ENCODE measurements around the gene MSH3. TPM values are rescaled to one million over a fixed set of nuclear protein-coding genes. Genes with fewer than 3 reads are reported as not detected.

The MSH3 gene
- total and polyA plus RNA-seq, 2 donors, result 4.8 to 13.3 TPM

DNA sequence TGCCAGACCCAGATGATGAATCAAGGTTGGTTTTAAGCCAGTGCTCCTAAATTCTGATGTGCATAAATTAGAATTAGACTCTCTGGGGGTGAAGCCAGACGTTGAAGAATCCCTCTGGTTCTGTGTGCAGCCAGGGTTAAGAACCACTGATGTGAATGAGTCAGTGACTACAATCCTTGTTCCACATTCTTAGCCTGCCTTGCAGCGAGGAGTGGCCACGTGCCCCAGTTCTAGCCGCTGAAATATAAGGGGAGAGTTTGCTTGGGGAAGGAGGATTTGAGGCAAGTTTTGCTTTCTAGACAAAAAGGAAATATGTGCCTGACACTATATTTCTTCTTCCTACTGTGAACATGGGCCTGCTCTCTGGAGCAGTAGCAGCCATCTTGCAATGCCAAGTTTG lies 34.2 kb upstream of the MSH3 start:
- no peaks in the 10 kb centered on the region for H3K4me1 ChIP-seq (ENCODE audit: control insufficient read depth in 2 of 2, insufficient read depth in 2 of 2, low read length in 2 of 2)
- DNase-seq (ENCODE audit: low read depth in 6 of 9, low spot score in 9 of 9), result no peak
- H3K4me3 ChIP-seq (ENCODE audit: low read length in 2 of 2), result no peak overlapping the region
- H3K27ac ChIP-seq (ENCODE audit: low read depth in 1 of 2, low read length in 1 of 2), result no peak overlapping the region
- 96% methylated on average over 4 of the region's 4 CpGs for WGBS
- H3K9me3 ChIP-seq (ENCODE audit: control insufficient read depth in 2 of 2, insufficient read depth in 1 of 2, low read length in 1 of 2), result no peaks in the 10 kb centered on the region
- peaks cover 0 to 8% of the 10 kb centered on the region in 2 donors for H3K36me3 ChIP-seq (ENCODE audit: control insufficient read depth in 2 of 2, insufficient read depth in 2 of 2, low read length in 1 of 2)
- no peaks in the 10 kb centered on the region for H3K27me3 ChIP-seq (ENCODE audit: control insufficient read depth in 2 of 2, insufficient read depth in 1 of 2, low read length in 1 of 2)

GRCh38 chr5:80622756-80623155 lies 31.7 kb upstream of the MSH3 start:
- no peaks in the 10 kb centered on the region for H3K9me3 ChIP-seq (ENCODE audit: control insufficient read depth in 2 of 2, insufficient read depth in 1 of 2, low read length in 1 of 2)
- no peaks in the 10 kb centered on the region for H3K27me3 ChIP-seq (ENCODE audit: control insufficient read depth in 2 of 2, insufficient read depth in 1 of 2, low read length in 1 of 2)
- WGBS, result 98% methylated on average over 2 of the region's 2 CpGs
- peaks cover 0 to 8% of the 10 kb centered on the region in 2 donors for H3K36me3 ChIP-seq (ENCODE audit: control insufficient read depth in 2 of 2, insufficient read depth in 2 of 2, low read length in 1 of 2)
- no peak overlapping the region for H3K27ac ChIP-seq (ENCODE audit: low read depth in 1 of 2, low read length in 1 of 2)
- no peak overlapping the region for H3K4me3 ChIP-seq (ENCODE audit: low read length in 2 of 2)
- no peaks in the 10 kb centered on the region for H3K4me1 ChIP-seq (ENCODE audit: control insufficient read depth in 2 of 2, insufficient read depth in 2 of 2, low read length in 2 of 2)
- DNase-seq (ENCODE audit: low read depth in 6 of 9, low spot score in 9 of 9), result no peak

DNA sequence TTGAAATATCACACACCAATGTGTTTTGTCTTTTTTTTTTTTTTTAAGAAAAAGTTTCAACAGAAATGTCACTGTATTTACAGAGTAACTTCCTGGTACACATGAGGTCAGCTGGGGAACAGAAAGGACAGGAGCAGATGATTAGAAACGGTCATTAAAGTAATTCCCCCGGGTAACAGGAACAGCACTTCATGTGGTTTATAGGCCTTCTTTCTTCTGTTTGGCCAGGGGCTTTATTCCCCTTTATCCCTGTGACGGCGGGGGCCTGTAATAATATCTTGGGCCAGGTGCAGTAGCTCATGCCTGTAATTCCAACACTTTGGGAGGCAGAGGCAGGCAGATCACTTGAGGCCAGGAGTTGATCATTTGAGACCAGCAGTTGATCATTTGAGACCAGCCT lies 30.5 kb upstream of the MSH3 start:
- H3K27ac ChIP-seq (ENCODE audit: low read depth in 1 of 2, low read length in 1 of 2), result no peak overlapping the region
- H3K4me3 ChIP-seq (ENCODE audit: low read length in 2 of 2), result no peak overlapping the region
- no peaks in the 10 kb centered on the region for H3K27me3 ChIP-seq (ENCODE audit: control insufficient read depth in 2 of 2, insufficient read depth in 1 of 2, low read length in 1 of 2)
- H3K9me3 ChIP-seq (ENCODE audit: control insufficient read depth in 2 of 2, insufficient read depth in 1 of 2, low read length in 1 of 2), result no peaks in the 10 kb centered on the region
- no peaks in the 10 kb centered on the region for H3K4me1 ChIP-seq (ENCODE audit: control insufficient read depth in 2 of 2, insufficient read depth in 2 of 2, low read length in 2 of 2)
- 91% methylated on average over 4 of the region's 4 CpGs for WGBS
- no peak for DNase-seq (ENCODE audit: low read depth in 6 of 9, low spot score in 9 of 9)
- peaks cover 0 to 8% of the 10 kb centered on the region in 2 donors for H3K36me3 ChIP-seq (ENCODE audit: control insufficient read depth in 2 of 2, insufficient read depth in 2 of 2, low read length in 1 of 2)

- H3K27me3 ChIP-seq (ENCODE audit: control insufficient read depth in 2 of 2, insufficient read depth in 1 of 2, low read length in 1 of 2), result no peaks in the 10 kb centered on the region
- WGBS, result 97% methylated on average over 5 of the region's 5 CpGs
- no peaks in the 10 kb centered on the region for H3K9me3 ChIP-seq (ENCODE audit: control insufficient read depth in 2 of 2, insufficient read depth in 1 of 2, low read length in 1 of 2)
- H3K36me3 ChIP-seq (ENCODE audit: control insufficient read depth in 2 of 2, insufficient read depth in 2 of 2, low read length in 1 of 2), result peaks cover 4 to 11% of the 10 kb centered on the region in 2 donors
- H3K4me3 ChIP-seq (ENCODE audit: low read length in 2 of 2), result no peak overlapping the region
- H3K4me1 ChIP-seq (ENCODE audit: control insufficient read depth in 2 of 2, insufficient read depth in 2 of 2, low read length in 2 of 2), result no peaks in the 10 kb centered on the region
- no peak overlapping the region for H3K27ac ChIP-seq (ENCODE audit: low read depth in 1 of 2, low read length in 1 of 2)
- no peak for DNase-seq (ENCODE audit: low read depth in 6 of 9, low spot score in 9 of 9)
Observed at GRCh38 chr5:80625230-80625629, 29.2 kb upstream of the MSH3 start.

DNA sequence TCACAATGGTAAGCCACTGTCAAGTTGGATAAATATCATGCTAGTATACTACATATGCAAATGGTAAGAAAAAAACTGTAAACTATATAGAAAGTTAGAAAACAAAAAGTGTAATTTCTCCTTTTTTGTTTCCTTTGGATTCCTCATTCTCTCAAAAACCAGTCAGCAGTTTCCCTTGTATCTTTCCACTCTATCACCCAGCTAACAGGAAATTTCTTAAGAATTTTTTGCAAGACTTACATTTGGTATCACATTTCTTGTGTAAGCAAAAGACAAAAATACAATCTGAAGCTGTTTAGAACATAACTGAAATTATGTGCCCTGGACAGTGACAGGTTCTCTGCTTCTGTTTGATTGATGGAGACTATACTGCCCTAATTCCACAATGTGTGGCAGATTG lies 25.2 kb upstream of the MSH3 start:
- DNase-seq (ENCODE audit: low read depth in 6 of 9, low spot score in 9 of 9), result no peak
- H3K27ac ChIP-seq (ENCODE audit: low read depth in 1 of 2, low read length in 1 of 2), result no peak overlapping the region
- H3K9me3 ChIP-seq (ENCODE audit: control insufficient read depth in 2 of 2, insufficient read depth in 1 of 2, low read length in 1 of 2), result no peaks in the 10 kb centered on the region
- peaks cover 16 to 29% of the 10 kb centered on the region in 2 donors for H3K36me3 ChIP-seq (ENCODE audit: control insufficient read depth in 2 of 2, insufficient read depth in 2 of 2, low read length in 1 of 2)
- no peaks in the 10 kb centered on the region for H3K27me3 ChIP-seq (ENCODE audit: control insufficient read depth in 2 of 2, insufficient read depth in 1 of 2, low read length in 1 of 2)
- no peak overlapping the region for H3K4me3 ChIP-seq (ENCODE audit: low read length in 2 of 2)
- H3K4me1 ChIP-seq (ENCODE audit: control insufficient read depth in 2 of 2, insufficient read depth in 2 of 2, low read length in 2 of 2), result no peaks in the 10 kb centered on the region

- Histone ChIP-seq H3K9me3 (ENCODE audit: control insufficient read depth in 2 of 2, insufficient read depth in 1 of 2, low read length in 1 of 2) (no peaks in the 10 kb centered on the region), H3K27me3 (ENCODE audit: control insufficient read depth in 2 of 2, insufficient read depth in 1 of 2, low read length in 1 of 2) (no peaks in the 10 kb centered on the region), H3K4me1 (ENCODE audit: control insufficient read depth in 2 of 2, insufficient read depth in 2 of 2, low read length in 2 of 2) (no peaks in the 10 kb centered on the region), H3K36me3 (ENCODE audit: control insufficient read depth in 2 of 2, insufficient read depth in 2 of 2, low read length in 1 of 2) (peaks cover 16 to 34% of the 10 kb centered on the region in 2 donors), H3K27ac (ENCODE audit: low read depth in 1 of 2, low read length in 1 of 2) (no peak overlapping the region), H3K4me3 (ENCODE audit: low read length in 2 of 2) (no peak overlapping the region)
- WGBS, result 98% methylated on average over 11 of the region's 11 CpGs
- DNase-seq (ENCODE audit: low read depth in 6 of 9, low spot score in 9 of 9), result no peak
Observed at GRCh38 chr5:80631278-80632259, 22.9 kb upstream of the MSH3 start.

DNA sequence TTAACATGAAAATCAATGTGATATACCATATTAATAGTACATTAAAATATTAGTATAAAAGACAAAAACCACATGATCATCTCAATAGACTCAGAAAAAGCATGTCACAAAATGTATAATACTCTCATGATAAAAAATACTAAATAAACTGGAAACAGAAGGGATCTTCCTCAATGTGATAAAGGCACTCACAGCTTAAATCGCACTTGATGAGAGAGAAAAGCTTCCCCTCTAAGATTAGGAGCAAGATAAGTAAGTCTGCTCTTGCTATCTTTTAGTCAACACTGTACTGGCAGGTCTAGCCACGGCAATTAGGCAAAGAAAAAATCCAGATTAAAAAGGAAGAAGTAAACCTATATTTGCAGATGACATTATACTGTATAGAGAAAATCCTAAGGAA lies 21.8 kb upstream of the MSH3 start:
- Histone ChIP-seq H3K27ac (ENCODE audit: low read depth in 1 of 2, low read length in 1 of 2) (no peak overlapping the region), H3K36me3 (ENCODE audit: control insufficient read depth in 2 of 2, insufficient read depth in 2 of 2, low read length in 1 of 2) (peaks cover 16 to 36% of the 10 kb centered on the region in 2 donors), H3K4me3 (ENCODE audit: low read length in 2 of 2) (no peak overlapping the region), H3K4me1 (ENCODE audit: control insufficient read depth in 2 of 2, insufficient read depth in 2 of 2, low read length in 2 of 2) (no peaks in the 10 kb centered on the region), H3K9me3 (ENCODE audit: control insufficient read depth in 2 of 2, insufficient read depth in 1 of 2, low read length in 1 of 2) (no peaks in the 10 kb centered on the region), H3K27me3 (ENCODE audit: control insufficient read depth in 2 of 2, insufficient read depth in 1 of 2, low read length in 1 of 2) (no peaks in the 10 kb centered on the region)
- no peak for DNase-seq (ENCODE audit: low read depth in 6 of 9, low spot score in 9 of 9)
- WGBS, result 97% methylated on average over 2 of the region's 2 CpGs

DNA sequence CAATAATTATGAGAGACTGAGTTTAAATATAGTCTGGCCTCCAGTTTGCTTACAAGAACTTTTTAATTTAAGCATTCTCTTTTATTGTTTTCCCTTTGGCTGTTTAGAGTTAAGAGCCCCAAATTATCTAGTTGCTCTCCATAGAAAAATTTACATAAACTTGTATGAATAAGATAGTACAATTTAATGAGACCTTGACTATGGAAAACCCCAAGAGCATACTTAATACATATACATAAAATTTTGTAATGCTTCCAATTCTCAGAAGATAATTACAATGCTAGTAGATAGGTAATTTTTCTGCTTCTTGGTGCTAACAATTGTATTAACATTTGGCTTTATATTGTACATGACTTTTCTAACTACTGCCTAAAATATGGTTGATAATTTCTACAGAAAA lies 20.3 kb upstream of the MSH3 start:
- no peaks in the 10 kb centered on the region for H3K27me3 ChIP-seq (ENCODE audit: control insufficient read depth in 2 of 2, insufficient read depth in 1 of 2, low read length in 1 of 2)
- no peaks in the 10 kb centered on the region for H3K4me1 ChIP-seq (ENCODE audit: control insufficient read depth in 2 of 2, insufficient read depth in 2 of 2, low read length in 2 of 2)
- no peak overlapping the region for H3K27ac ChIP-seq (ENCODE audit: low read depth in 1 of 2, low read length in 1 of 2)
- H3K4me3 ChIP-seq (ENCODE audit: low read length in 2 of 2), result no peak overlapping the region
- no peak for DNase-seq (ENCODE audit: low read depth in 6 of 9, low spot score in 9 of 9)
- peaks cover 16 to 38% of the 10 kb centered on the region in 2 donors for H3K36me3 ChIP-seq (ENCODE audit: control insufficient read depth in 2 of 2, insufficient read depth in 2 of 2, low read length in 1 of 2)
- H3K9me3 ChIP-seq (ENCODE audit: control insufficient read depth in 2 of 2, insufficient read depth in 1 of 2, low read length in 1 of 2), result no peaks in the 10 kb centered on the region

- WGBS, result 95% methylated on average over 4 of the region's 4 CpGs
- Histone ChIP-seq H3K4me1 (ENCODE audit: control insufficient read depth in 2 of 2, insufficient read depth in 2 of 2, low read length in 2 of 2) (no peaks in the 10 kb centered on the region), H3K27ac (ENCODE audit: low read depth in 1 of 2, low read length in 1 of 2) (no peak overlapping the region), H3K4me3 (ENCODE audit: low read length in 2 of 2) (no peak overlapping the region), H3K9me3 (ENCODE audit: control insufficient read depth in 2 of 2, insufficient read depth in 1 of 2, low read length in 1 of 2) (no peaks in the 10 kb centered on the region), H3K27me3 (ENCODE audit: control insufficient read depth in 2 of 2, insufficient read depth in 1 of 2, low read length in 1 of 2) (no peaks in the 10 kb centered on the region), H3K36me3 (ENCODE audit: control insufficient read depth in 2 of 2, insufficient read depth in 2 of 2, low read length in 1 of 2) (peaks cover 36 to 57% of the 10 kb centered on the region in 2 donors)
- no peak for DNase-seq (ENCODE audit: low read depth in 6 of 9, low spot score in 9 of 9)
Observed at GRCh38 chr5:80641353-80641752, 13.1 kb upstream of the MSH3 start.

All from thymus (tissue), 11 donors.